SK-N-SH (cell line): ENCODE results near the gene TFIP11. TPM values are rescaled to one million over a fixed set of nuclear protein-coding genes. Genes with fewer than 3 reads are reported as not detected.

Source experiments
- CTCF ChIA-PET: fragments of 300-600, 350-600 bp; formaldehyde crosslinking; extraction: SDS; loops from one replicate; lab custom pipeline; 2021; lab: Yijun Ruan, JAX
- POLR2A ChIA-PET: fragments of 350-600 bp; sonication (Branson Sonifier 250); formaldehyde crosslinking; extraction: SDS; loops from one replicate; lab custom pipeline; 2020; ENCODE audit warnings: antibody characterized with exemption, inconsistent platforms; lab: Yijun Ruan, JAX
- DNase-seq: peaks from one replicate; pipeline ENCODE4 v3.0.0; 2012
- H2AFZ ChIP-seq: fragments of 200-600 bp; sonication (generic); 2 replicates; pipeline ENCODE4 v1.8.1; 2016; ENCODE audit warnings: antibody characterized with exemption, mild to moderate bottlenecking, low read depth
- H3F3A ChIP-seq: fragments of 200-600 bp; sonication (generic); replicated peaks from 2 replicates; pipeline ENCODE3; 2016; ENCODE audit warnings: antibody characterized with exemption, mild to moderate bottlenecking; ENCODE audit not compliant: insufficient read depth
- H3K27ac ChIP-seq, 2 experiments: fragments of 200-500 bp in 1 of 2; fragments of 200-600 bp in 1 of 2; sonication (Bioruptor generic) in 1 of 2; sonication (generic), shearing (Covaris generic) in 1 of 2; 2 replicates each; pipeline versions ENCODE4 v1.5.1 to v1.6.1; 2014 to 2016; ENCODE audit warnings: low read depth in 2 of 2, inconsistent platforms in 1 of 2, low read length in 1 of 2, mild to moderate bottlenecking in 1 of 2, mixed read lengths in 1 of 2
- H3K27me3 ChIP-seq: fragments of 200-600 bp; sonication (generic), shearing (Covaris generic); 2 replicates; pipeline ENCODE4 v1.6.1; 2016; ENCODE audit warnings: mixed run types; ENCODE audit not compliant: insufficient read depth
- H3K36me3 ChIP-seq, 2 experiments: fragments of 200-500 bp in 1 of 2; fragments of 200-600 bp in 1 of 2; sonication (Bioruptor generic) in 1 of 2; sonication (generic) in 1 of 2; replicated peaks in 1 of 2; 2 replicates each; pipeline versions ENCODE3 to v1.5.1; 2014 to 2016; ENCODE audit warnings: low read length in 1 of 2, mild to moderate bottlenecking in 1 of 2; ENCODE audit not compliant: insufficient read depth in 2 of 2, control insufficient read depth in 1 of 2
- H3K4me1 ChIP-seq, 2 experiments: fragments of 200-500 bp in 1 of 2; fragments of 200-600 bp in 1 of 2; sonication (Bioruptor generic) in 1 of 2; sonication (generic), shearing (Covaris generic) in 1 of 2; 2 replicates each; pipeline versions ENCODE4 v1.5.1 to v1.6.1; 2014 to 2016; ENCODE audit warnings: low read depth in 1 of 2, low read length in 1 of 2, mixed run types in 1 of 2; ENCODE audit not compliant: insufficient read depth in 2 of 2, control insufficient read depth in 1 of 2
- H3K4me2 ChIP-seq: fragments of 200-600 bp; sonication (generic), shearing (Covaris generic); 2 replicates; pipeline ENCODE4 v1.6.1; 2017; ENCODE audit warnings: mixed run types
- H3K4me3 ChIP-seq, 2 experiments: fragments of 200-500 bp in 1 of 2; fragments of 200-600 bp in 1 of 2; sonication (Bioruptor generic) in 1 of 2; sonication (generic), shearing (Covaris generic) in 1 of 2; 2 replicates each; pipeline versions ENCODE4 v1.5.1 to v1.8.1; 2014 to 2016; ENCODE audit warnings: low read depth in 2 of 2, inconsistent platforms in 1 of 2, low read length in 1 of 2, mild to moderate bottlenecking in 1 of 2, mixed read lengths in 1 of 2, moderate library complexity in 1 of 2
- H3K79me2 ChIP-seq: fragments of 200-600 bp; sonication (generic); 2 replicates; pipeline ENCODE4 v1.8.1; 2017; ENCODE audit warnings: mild to moderate bottlenecking; ENCODE audit not compliant: insufficient read depth
- H3K9ac ChIP-seq: fragments of 200-600 bp; sonication (generic); 2 replicates; pipeline ENCODE4 v1.6.1; 2017; ENCODE audit warnings: mixed run types
- H3K9me2 ChIP-seq: fragments of 200-600 bp; sonication (generic); 2 replicates; pipeline ENCODE4 v1.6.1; 2017; ENCODE audit warnings: mixed run types
- H3K9me3 ChIP-seq: fragments of 200-600 bp; sonication (generic); 2 replicates; pipeline ENCODE4 v1.6.1; 2017; ENCODE audit warnings: mixed run types, mild to moderate bottlenecking, moderate library complexity
- H4K20me1 ChIP-seq: fragments of 200-600 bp; sonication (generic); 2 replicates; pipeline ENCODE4 v1.6.1; 2017; ENCODE audit warnings: mild to moderate bottlenecking, mixed run types; ENCODE audit not compliant: insufficient read depth
- CHD2 ChIP-seq: fragments of 150-350 bp; IDR thresholded peaks from 2 replicates; pipeline ENCODE4 v1.6.1; 2018; ENCODE audit warnings: low read length; ENCODE audit not compliant: partially characterized antibody
- ELF1 ChIP-seq: IDR thresholded peaks from 2 replicates; pipeline ENCODE4 v1.4.0; 2012
- EZH2phosphoT487 ChIP-seq: fragments of 200-600 bp; sonication (generic); IDR thresholded peaks from 2 replicates; pipeline ENCODE4 v1.6.1; 2017; ENCODE audit warnings: low read depth, mixed run types, mild to moderate bottlenecking, antibody characterized with exemption, moderate library complexity, borderline replicate concordance
- FOSL2 ChIP-seq: IDR thresholded peaks from 2 replicates; pipeline ENCODE4 v1.4.0; 2012; ENCODE audit warnings: low read depth, mild to moderate bottlenecking, moderate library complexity, borderline replicate concordance
- GABPA ChIP-seq: IDR thresholded peaks from 2 replicates; pipeline ENCODE4 v1.4.0; 2012; ENCODE audit warnings: low read depth, mild to moderate bottlenecking
- GATA2 ChIP-seq: sonication (generic); formaldehyde crosslinking; IDR thresholded peaks from 2 replicates; pipeline ENCODE4 v1.5.0; 2020; ENCODE audit warnings: mild to moderate bottlenecking, missing genetic modification reagents
- JUND ChIP-seq: IDR thresholded peaks from 2 replicates; pipeline ENCODE4 v1.4.0; 2012
- NFIC ChIP-seq: IDR thresholded peaks from 2 replicates; pipeline ENCODE4 v1.4.0; 2012; ENCODE audit warnings: borderline replicate concordance
- POLR2AphosphoS5 ChIP-seq: IDR thresholded peaks from 2 replicates; pipeline ENCODE4 v1.6.1; 2012; ENCODE audit warnings: low read depth, low read length
- RAD21 ChIP-seq: IDR thresholded peaks from 2 replicates; pipeline ENCODE4 v1.6.1; 2012; ENCODE audit warnings: mild to moderate bottlenecking, low read length
- RCOR1 ChIP-seq: fragments of 150-350 bp; IDR thresholded peaks from 2 replicates; pipeline ENCODE4 v1.6.1; 2017; ENCODE audit warnings: antibody characterized with exemption, low read length
- SIN3A ChIP-seq: IDR thresholded peaks from 2 replicates; pipeline ENCODE4 v1.6.1; 2012; ENCODE audit warnings: low read depth, mild to moderate bottlenecking, low read length, moderate library complexity, borderline replicate concordance
- TCF12 ChIP-seq: IDR thresholded peaks from 2 replicates; pipeline ENCODE4 v1.4.0; 2012
- TEAD4 ChIP-seq: IDR thresholded peaks from 2 replicates; pipeline ENCODE4 v1.4.0; 2012; ENCODE audit warnings: mild to moderate bottlenecking, borderline replicate concordance; ENCODE audit not compliant: insufficient read depth
- YY1 ChIP-seq: IDR thresholded peaks from 2 replicates; pipeline ENCODE4 v1.4.0; 2012; ENCODE audit warnings: low read depth, mild to moderate bottlenecking
- WGBS: methylation state at CpG from one replicate; pipeline ENCODE4 v1.1.6; 2017; ENCODE audit warnings: low lambda C conversion rate; 5-methylcytosine and 5-hydroxymethylcytosine counted together
- polyA plus RNA-seq, 3 experiments: library from polyadenylated mRNA; depleted of rRNA; stranded (reverse); fragments of >200 nt; gene quantifications; 2 replicates each; pipeline ENCODE4 v1.2.3, GENCODE V29; 2012
- TF ChIP-seq, protein P1 (sequence below): IDR thresholded peaks from 2 replicates; pipeline ENCODE4 v1.4.0; 2012; ENCODE audit warnings: low read depth, borderline replicate concordance
- TF ChIP-seq, protein P2 (sequence below): IDR thresholded peaks from 2 replicates; pipeline ENCODE4 v1.4.0; 2012; ENCODE audit warnings: low read depth
- TF ChIP-seq, protein P3 (sequence below): IDR thresholded peaks from 2 replicates; pipeline ENCODE4 v1.6.1; 2012; ENCODE audit warnings: mild to moderate bottlenecking, low read depth, low read length, moderate library complexity
- TF ChIP-seq, protein P4 (sequence below): fragments of 150-350 bp; IDR thresholded peaks from 2 replicates; pipeline ENCODE4 v1.6.1; 2017; ENCODE audit warnings: antibody characterized with exemption, low read length, low read depth, borderline replicate concordance
- TF ChIP-seq, protein P5 (sequence below): fragments of 150-350 bp; IDR thresholded peaks from 2 replicates; pipeline ENCODE4 v1.6.1; 2016; ENCODE audit warnings: mild to moderate bottlenecking, low read depth, low read length

Gene TFIP11
- polyA plus RNA-seq, 1 of the 3 experiments (the other 2 are of a cell fraction) = 32.8 TPM

DNA sequence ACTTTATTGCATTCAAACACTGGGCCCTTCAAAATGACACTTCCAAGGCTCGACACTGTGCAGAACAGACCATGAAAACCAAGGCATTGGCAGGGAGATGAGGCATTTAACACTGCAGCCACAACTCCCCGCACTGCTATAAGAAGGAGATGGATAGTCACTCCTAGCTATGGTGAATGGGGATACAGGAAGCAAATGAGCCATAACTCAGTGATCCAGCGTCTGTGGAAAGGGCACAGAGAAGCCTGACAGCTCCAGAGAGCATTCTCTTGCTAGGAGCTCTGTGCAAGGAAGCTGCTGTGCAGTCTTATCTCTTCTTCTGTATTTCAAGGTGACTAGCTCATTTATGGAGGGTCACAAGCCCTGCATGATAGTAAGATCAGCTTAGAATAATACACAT is 49.6 kb downstream of the TFIP11 start:
- peaks cover 5% of the 10 kb centered on the region for H4K20me1 ChIP-seq
- no peak for DNase-seq
- no peak overlapping the region for H3K4me3 ChIP-seq
- H3K36me3 ChIP-seq = peaks cover 27 to 82% of the 10 kb centered on the region in 2 experiments
- H3K9me2 ChIP-seq = no peaks in the 10 kb centered on the region
- peaks cover 8% of the 10 kb centered on the region; the same call in 1 of the 2 replicates for H3K79me2 ChIP-seq
- POLR2A ChIA-PET = interaction anchor here (0.7 to 0.9 kb wide), 2 partner anchors 9 to 21 kb away, joined by 3 read pairs; partner anchors contain the start of genes HPS4 and SRRD
- CTCF ChIA-PET = interaction anchor here (1.1 to 6.2 kb wide), 10 partner anchors 10 to 97 kb away, joined by 4 to 99 read pairs (median 13); no protein-coding TSS in a partner anchor
- H3F3A ChIP-seq = peaks cover 3% of the 10 kb centered on the region
- peaks cover 0 to 2% of the 10 kb centered on the region in 2 experiments; a peak in 2 of 4 replicates for H3K4me1 ChIP-seq
- no peaks in the 10 kb centered on the region for H3K27me3 ChIP-seq
- H2AFZ ChIP-seq = no peak overlapping the region
- H3K9me3 ChIP-seq = no peaks in the 10 kb centered on the region
- TF ChIP-seq GATA2 (CRISPR knock-in tag) (no peak), ELF1 (no peak), SIN3A (no peak), POLR2AphosphoS5 (no peak)
- TF ChIP-seq, protein P1, sequence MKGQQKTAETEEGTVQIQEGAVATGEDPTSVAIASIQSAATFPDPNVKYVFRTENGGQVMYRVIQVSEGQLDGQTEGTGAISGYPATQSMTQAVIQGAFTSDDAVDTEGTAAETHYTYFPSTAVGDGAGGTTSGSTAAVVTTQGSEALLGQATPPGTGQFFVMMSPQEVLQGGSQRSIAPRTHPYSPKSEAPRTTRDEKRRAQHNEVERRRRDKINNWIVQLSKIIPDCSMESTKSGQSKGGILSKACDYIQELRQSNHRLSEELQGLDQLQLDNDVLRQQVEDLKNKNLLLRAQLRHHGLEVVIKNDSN = no peak
- H3K9ac ChIP-seq = no peak overlapping the region
- H3K4me2 ChIP-seq = no peak overlapping the region
- WGBS = 93% methylated on average over 3 of the region's 3 CpGs
- H3K27ac ChIP-seq = no peak overlapping the region

DNA sequence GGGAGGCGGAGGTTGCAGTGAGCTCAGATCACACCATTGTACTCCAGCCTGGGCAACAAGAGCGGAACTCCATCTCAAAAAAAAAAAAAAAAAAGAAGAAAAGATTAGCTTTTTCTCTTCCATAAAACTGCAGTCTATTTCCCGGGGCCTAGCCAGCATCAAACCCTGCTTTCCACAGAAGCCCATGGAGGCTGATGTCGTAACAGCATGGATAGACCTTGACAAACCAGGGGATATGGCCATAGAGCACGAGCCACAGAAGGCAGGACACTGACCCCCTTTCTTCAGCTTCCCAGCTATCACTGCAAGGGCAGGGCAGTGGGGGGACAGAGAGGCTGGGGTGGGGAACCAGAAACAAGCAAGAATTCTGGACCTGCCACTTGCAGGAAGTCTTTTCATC is 50.2 kb downstream of the TFIP11 start:
- H3K36me3 ChIP-seq = peaks cover 21 to 78% of the 10 kb centered on the region in 2 experiments
- H3K4me3 ChIP-seq = no peak overlapping the region
- H3K79me2 ChIP-seq = peaks cover 8% of the 10 kb centered on the region; the same call in 1 of the 2 replicates
- H3K4me1 ChIP-seq = peaks cover 0 to 2% of the 10 kb centered on the region in 2 experiments; a peak in 2 of 4 replicates
- CTCF ChIA-PET = interaction anchor here (0.7 to 6.2 kb wide), 27 partner anchors 9 to 687 kb away, joined by 3 to 99 read pairs (median 11); partner anchors contain the start of genes HPS4 and SRRD
- TF ChIP-seq YY1 (no peak), RCOR1 (no peak), FOSL2 (no peak), ELF1 (no peak), NFIC (no peak), TEAD4 (no peak), RAD21 (no peak), TCF12 (no peak), GATA2 (CRISPR knock-in tag) (no peak), EZH2phosphoT487 (no peak), GABPA (no peak), POLR2AphosphoS5 (no peak), JUND (no peak), CHD2 (no peak)
- TF ChIP-seq, protein P1 = no peak
- TF ChIP-seq, protein P2, sequence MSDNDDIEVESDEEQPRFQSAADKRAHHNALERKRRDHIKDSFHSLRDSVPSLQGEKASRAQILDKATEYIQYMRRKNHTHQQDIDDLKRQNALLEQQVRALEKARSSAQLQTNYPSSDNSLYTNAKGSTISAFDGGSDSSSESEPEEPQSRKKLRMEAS = no peak
- TF ChIP-seq, protein P3, sequence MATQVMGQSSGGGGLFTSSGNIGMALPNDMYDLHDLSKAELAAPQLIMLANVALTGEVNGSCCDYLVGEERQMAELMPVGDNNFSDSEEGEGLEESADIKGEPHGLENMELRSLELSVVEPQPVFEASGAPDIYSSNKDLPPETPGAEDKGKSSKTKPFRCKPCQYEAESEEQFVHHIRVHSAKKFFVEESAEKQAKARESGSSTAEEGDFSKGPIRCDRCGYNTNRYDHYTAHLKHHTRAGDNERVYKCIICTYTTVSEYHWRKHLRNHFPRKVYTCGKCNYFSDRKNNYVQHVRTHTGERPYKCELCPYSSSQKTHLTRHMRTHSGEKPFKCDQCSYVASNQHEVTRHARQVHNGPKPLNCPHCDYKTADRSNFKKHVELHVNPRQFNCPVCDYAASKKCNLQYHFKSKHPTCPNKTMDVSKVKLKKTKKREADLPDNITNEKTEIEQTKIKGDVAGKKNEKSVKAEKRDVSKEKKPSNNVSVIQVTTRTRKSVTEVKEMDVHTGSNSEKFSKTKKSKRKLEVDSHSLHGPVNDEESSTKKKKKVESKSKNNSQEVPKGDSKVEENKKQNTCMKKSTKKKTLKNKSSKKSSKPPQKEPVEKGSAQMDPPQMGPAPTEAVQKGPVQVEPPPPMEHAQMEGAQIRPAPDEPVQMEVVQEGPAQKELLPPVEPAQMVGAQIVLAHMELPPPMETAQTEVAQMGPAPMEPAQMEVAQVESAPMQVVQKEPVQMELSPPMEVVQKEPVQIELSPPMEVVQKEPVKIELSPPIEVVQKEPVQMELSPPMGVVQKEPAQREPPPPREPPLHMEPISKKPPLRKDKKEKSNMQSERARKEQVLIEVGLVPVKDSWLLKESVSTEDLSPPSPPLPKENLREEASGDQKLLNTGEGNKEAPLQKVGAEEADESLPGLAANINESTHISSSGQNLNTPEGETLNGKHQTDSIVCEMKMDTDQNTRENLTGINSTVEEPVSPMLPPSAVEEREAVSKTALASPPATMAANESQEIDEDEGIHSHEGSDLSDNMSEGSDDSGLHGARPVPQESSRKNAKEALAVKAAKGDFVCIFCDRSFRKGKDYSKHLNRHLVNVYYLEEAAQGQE = no peak
- TF ChIP-seq, protein P4, sequence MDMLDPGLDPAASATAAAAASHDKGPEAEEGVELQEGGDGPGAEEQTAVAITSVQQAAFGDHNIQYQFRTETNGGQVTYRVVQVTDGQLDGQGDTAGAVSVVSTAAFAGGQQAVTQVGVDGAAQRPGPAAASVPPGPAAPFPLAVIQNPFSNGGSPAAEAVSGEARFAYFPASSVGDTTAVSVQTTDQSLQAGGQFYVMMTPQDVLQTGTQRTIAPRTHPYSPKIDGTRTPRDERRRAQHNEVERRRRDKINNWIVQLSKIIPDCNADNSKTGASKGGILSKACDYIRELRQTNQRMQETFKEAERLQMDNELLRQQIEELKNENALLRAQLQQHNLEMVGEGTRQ = no peak
- TF ChIP-seq, protein P5, sequence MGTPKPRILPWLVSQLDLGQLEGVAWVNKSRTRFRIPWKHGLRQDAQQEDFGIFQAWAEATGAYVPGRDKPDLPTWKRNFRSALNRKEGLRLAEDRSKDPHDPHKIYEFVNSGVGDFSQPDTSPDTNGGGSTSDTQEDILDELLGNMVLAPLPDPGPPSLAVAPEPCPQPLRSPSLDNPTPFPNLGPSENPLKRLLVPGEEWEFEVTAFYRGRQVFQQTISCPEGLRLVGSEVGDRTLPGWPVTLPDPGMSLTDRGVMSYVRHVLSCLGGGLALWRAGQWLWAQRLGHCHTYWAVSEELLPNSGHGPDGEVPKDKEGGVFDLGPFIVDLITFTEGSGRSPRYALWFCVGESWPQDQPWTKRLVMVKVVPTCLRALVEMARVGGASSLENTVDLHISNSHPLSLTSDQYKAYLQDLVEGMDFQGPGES = no peak
- POLR2A ChIA-PET = no interaction called here
- DNase-seq = no peak
- no peaks in the 10 kb centered on the region for H3K27me3 ChIP-seq
- H3K4me2 ChIP-seq = no peak overlapping the region
- peaks cover 3% of the 10 kb centered on the region for H3F3A ChIP-seq
- no peaks in the 10 kb centered on the region for H3K9me3 ChIP-seq
- H3K9me2 ChIP-seq = no peaks in the 10 kb centered on the region
- H3K27ac ChIP-seq = no peak overlapping the region
- 94% methylated on average over 5 of the region's 5 CpGs for WGBS
- no peak overlapping the region for H2AFZ ChIP-seq
- no peak overlapping the region for H3K9ac ChIP-seq
- H4K20me1 ChIP-seq = peaks cover 5% of the 10 kb centered on the region
